ENCODE data around the gene CPE.

DNA sequence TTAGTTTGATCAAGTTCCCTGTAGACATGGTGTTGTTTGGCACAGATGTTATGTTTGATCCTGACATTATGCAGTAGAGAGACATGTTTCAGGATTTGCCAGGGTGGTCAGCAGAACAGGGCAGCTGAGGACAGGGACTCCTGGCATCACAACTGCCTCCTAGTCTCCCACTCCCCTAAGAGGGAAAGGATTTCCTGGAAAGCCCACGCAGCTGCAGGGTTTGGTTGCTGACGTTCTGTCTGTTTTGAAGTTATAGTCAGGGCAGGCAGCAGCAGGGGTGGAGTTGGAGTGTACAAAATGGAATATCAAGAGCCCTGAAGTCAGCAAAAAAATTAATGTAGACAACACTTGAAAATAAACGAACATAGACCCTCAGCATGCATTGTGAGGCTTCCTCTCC lies 125.4 kb downstream of the CPE start:
- TF ChIP-seq EZH2 (IDR thresholded peaks at IDR 0.05; ENCODE audit: insufficient read depth, poor library complexity, severe bottlenecking) (no peak), EZH2phosphoT487 (IDR thresholded peaks at IDR 0.05; ENCODE audit: insufficient read depth, low read depth) (no peak)

Measured in GM23248 (cell line).